Esophagus muscularis mucosa (tissue), 4 donors: ENCODE results near the gene SLCO2B1.

ENCODE experiments used
- EP300 ChIP-seq: sonication (generic); formaldehyde crosslinking; IDR thresholded peaks from one replicate; pipeline ENCODE4 v1.6.1; 2017; ENCODE audit warnings: antibody characterized with exemption
- POLR2A ChIP-seq: fragments of 450-650 bp; IDR thresholded peaks from one replicate; pipeline ENCODE4 v1.6.1; 2017; ENCODE audit warnings: antibody characterized with exemption, moderate library complexity, mild to moderate bottlenecking, low read depth
- TF ChIP-seq, protein P1 (sequence below), 3 experiments: fragments of 200-600 bp in 2 of 3; fragments of 450-650 bp in 1 of 3; sonication (generic) in 2 of 3; IDR thresholded peaks; one replicate each; pipeline ENCODE4 v1.5.1; 2017 to 2019; ENCODE audit warnings: antibody characterized with exemption in 3 of 3, mild to moderate bottlenecking in 2 of 3, moderate library complexity in 1 of 3

DNA sequence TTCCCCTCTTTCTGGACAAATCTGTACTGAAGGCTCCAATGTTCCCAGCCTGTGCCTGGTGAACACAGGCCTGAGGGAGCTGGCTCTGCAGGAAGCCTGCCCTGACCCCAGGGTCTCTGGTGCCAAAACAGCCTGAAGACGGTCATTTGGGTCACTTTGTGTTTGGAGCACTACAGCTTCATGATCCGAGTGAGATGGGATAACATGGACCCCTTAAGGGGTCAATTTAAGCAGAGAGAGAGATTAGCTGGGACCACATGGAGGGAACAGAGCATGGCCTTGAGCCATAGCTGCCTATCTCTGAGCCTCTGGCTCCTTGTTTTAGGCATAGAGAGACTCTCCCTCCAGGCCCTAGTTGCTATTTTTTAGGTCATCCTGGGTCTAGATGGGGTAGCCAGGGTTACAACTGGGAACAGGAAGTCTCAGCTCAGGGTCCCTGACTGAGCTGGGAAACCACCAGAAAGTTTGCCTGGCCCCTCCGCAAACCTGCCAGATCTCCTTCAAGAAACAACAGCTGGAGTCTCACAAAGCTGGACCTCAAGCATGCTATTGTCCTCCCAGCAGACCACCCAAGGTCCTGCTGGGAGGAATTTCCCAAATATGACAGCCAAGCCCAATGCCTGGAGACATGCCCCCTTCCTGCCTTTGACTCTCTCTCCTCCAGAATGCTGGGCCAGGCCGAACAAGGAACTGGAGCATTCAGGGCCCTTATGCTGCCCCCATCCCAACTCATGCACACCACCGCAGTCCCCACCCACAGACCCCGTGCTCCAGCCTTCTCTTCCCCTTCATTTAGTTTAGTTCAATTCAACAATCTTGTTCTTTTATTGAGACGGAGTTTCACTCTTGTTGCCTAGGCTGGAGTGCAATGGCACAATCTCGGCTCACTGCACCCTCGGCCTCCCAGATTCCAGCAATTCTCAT lies 4.0 kb downstream of the SLCO2B1 start:
- TF ChIP-seq, protein P1, sequence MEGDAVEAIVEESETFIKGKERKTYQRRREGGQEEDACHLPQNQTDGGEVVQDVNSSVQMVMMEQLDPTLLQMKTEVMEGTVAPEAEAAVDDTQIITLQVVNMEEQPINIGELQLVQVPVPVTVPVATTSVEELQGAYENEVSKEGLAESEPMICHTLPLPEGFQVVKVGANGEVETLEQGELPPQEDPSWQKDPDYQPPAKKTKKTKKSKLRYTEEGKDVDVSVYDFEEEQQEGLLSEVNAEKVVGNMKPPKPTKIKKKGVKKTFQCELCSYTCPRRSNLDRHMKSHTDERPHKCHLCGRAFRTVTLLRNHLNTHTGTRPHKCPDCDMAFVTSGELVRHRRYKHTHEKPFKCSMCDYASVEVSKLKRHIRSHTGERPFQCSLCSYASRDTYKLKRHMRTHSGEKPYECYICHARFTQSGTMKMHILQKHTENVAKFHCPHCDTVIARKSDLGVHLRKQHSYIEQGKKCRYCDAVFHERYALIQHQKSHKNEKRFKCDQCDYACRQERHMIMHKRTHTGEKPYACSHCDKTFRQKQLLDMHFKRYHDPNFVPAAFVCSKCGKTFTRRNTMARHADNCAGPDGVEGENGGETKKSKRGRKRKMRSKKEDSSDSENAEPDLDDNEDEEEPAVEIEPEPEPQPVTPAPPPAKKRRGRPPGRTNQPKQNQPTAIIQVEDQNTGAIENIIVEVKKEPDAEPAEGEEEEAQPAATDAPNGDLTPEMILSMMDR (IDR thresholded peaks at IDR 0.05) = no peak
- TF ChIP-seq POLR2A = no peak
- TF ChIP-seq EP300 = no peak
